Activated CD4-positive, alpha-beta T cell treated with anti-CD3 and anti-CD28 coated beads for 36 hours (primary cell): ENCODE results near the gene ZNF608. TPM values are rescaled to one million over a fixed set of nuclear protein-coding genes. Genes with fewer than 3 reads are reported as not detected.

Experiments used
- ATAC-seq: fragments of 200-7000 bp; cut with Tn5 transposase; one replicate; pipeline ENCODE4 v1.10.0; 2021; ENCODE audit warnings: mild to moderate bottlenecking, moderate library complexity
- CTCF ChIA-PET: fragments of 350-600 bp; sonication (Branson Sonifier 250); formaldehyde crosslinking; loops from one replicate; lab custom pipeline; 2021; ENCODE audit warnings: antibody characterized with exemption; lab: Charles Lee
- POLR2A ChIA-PET: fragments of 350-600 bp; sonication (Branson Sonifier 250); formaldehyde crosslinking; loops from one replicate; lab custom pipeline; 2021; ENCODE audit warnings: antibody characterized with exemption, inconsistent platforms; lab: Charles Lee
- DNase-seq: peaks from one replicate; pipeline ENCODE4 v3.0.0-alpha.2; 2020
- H3K27ac Mint-ChIP-seq: one replicate; pipeline ENCODE4 v1.8.0; 2021; ENCODE audit warnings: mixed read lengths
- H3K27me3 Mint-ChIP-seq: one replicate; pipeline ENCODE4 v1.8.0; 2021; ENCODE audit warnings: mixed read lengths
- H3K36me3 Mint-ChIP-seq: one replicate; pipeline ENCODE4 v1.8.0; 2021; ENCODE audit warnings: low read depth, mixed read lengths
- H3K4me1 Mint-ChIP-seq: one replicate; pipeline ENCODE4 v1.8.0; 2021; ENCODE audit warnings: mixed read lengths
- H3K4me3 Mint-ChIP-seq: one replicate; pipeline ENCODE4 v1.8.0; 2021; ENCODE audit warnings: mild to moderate bottlenecking, moderate library complexity, mixed read lengths
- H3K9me3 Mint-ChIP-seq: one replicate; pipeline ENCODE4 v1.8.0; 2021; ENCODE audit warnings: low read depth, mixed read lengths
- intact Hi-C, 2 experiments: fragments of 100-400 bp; cut with DNase I in 1 of 2; cut with micrococcal nuclease in 1 of 2; formaldehyde crosslinking; loops; one replicate each; pipeline versions ENCODE4 v1.14.2 to v1.15.1; 2022 to 2024; cut with DNase I, micrococcal nuclease
- total RNA-seq, 2 experiments: library from RNA; stranded (reverse); gene quantifications; one replicate each; pipeline ENCODE4 v1.2.3, GENCODE V29; 2021

ZNF608 gene, protein sequence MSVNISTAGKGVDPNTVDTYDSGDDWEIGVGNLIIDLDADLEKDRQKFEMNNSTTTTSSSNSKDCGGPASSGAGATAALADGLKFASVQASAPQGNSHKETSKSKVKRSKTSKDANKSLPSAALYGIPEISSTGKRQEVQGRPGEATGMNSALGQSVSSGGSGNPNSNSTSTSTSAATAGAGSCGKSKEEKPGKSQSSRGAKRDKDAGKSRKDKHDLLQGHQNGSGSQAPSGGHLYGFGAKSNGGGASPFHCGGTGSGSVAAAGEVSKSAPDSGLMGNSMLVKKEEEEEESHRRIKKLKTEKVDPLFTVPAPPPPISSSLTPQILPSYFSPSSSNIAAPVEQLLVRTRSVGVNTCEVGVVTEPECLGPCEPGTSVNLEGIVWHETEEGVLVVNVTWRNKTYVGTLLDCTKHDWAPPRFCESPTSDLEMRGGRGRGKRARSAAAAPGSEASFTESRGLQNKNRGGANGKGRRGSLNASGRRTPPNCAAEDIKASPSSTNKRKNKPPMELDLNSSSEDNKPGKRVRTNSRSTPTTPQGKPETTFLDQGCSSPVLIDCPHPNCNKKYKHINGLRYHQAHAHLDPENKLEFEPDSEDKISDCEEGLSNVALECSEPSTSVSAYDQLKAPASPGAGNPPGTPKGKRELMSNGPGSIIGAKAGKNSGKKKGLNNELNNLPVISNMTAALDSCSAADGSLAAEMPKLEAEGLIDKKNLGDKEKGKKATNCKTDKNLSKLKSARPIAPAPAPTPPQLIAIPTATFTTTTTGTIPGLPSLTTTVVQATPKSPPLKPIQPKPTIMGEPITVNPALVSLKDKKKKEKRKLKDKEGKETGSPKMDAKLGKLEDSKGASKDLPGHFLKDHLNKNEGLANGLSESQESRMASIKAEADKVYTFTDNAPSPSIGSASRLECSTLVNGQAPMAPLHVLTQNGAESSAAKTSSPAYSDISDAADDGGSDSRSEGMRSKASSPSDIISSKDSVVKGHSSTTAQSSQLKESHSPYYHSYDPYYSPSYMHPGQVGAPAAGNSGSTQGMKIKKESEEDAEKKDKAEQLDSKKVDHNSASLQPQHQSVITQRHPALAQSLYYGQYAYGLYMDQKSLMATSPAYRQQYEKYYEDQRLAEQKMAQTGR (N-terminal part only)
- not detected for total RNA-seq

GRCh38 chr5:124745928-124746915 is at the start of gene ZNF608:
ZNF608 (minus strand) TSS chr5:124746639; CDS start chr5:124744989, 1,650 bp downstream.
- H3K36me3 Mint-ChIP-seq = no peaks in the 10 kb centered on the region
- ChIA-PET CTCF (interaction anchor here (0.7 kb wide), 1 partner anchor 1501 kb away, joined by 4 read pairs; no protein-coding TSS in a partner anchor), POLR2A (no interaction called here)
- no peak for ATAC-seq
- intact Hi-C loops = loop anchor here in 1 of 2 experiments (5.0 kb wide), 1 partner anchor 164 kb away; no protein-coding TSS in a partner anchor
- peaks cover 32% of the 10 kb centered on the region for H3K4me1 Mint-ChIP-seq
- no peak within 1 kb of the TSS for H3K27ac Mint-ChIP-seq
- DNase-seq = no peak
- H3K4me3 Mint-ChIP-seq = peak within 1 kb of the TSS; percentile 56
- H3K9me3 Mint-ChIP-seq = no peaks in the 10 kb centered on the region
- H3K27me3 Mint-ChIP-seq = peaks cover 42% of the 10 kb centered on the region

GRCh38 chr5:124795829-124796228 is 49.4 kb upstream of the ZNF608 start:
- Mint-ChIP-seq H3K4me1 (no peaks in the 10 kb centered on the region), H3K27ac (no peak overlapping the region), H3K36me3 (no peaks in the 10 kb centered on the region), H3K27me3 (no peaks in the 10 kb centered on the region), H3K4me3 (no peak overlapping the region), H3K9me3 (no peaks in the 10 kb centered on the region)
- DNase-seq (no peak), ATAC-seq (no peak)
- ChIA-PET POLR2A (no interaction called here), CTCF (no interaction called here)
- intact Hi-C loops = no loop called here

- ATAC-seq = no peak
- intact Hi-C loops = no loop called here
- H3K36me3 Mint-ChIP-seq = no peaks in the 10 kb centered on the region
- ChIA-PET POLR2A (no interaction called here), CTCF (no interaction called here)
- no peak for DNase-seq
- no peaks in the 10 kb centered on the region for H3K27me3 Mint-ChIP-seq
- no peak overlapping the region for H3K4me3 Mint-ChIP-seq
- no peaks in the 10 kb centered on the region for H3K4me1 Mint-ChIP-seq
- no peaks in the 10 kb centered on the region for H3K9me3 Mint-ChIP-seq
- no peak overlapping the region for H3K27ac Mint-ChIP-seq
Measured at GRCh38 chr5:124790895-124791732, 44.7 kb upstream of the ZNF608 start.

DNA sequence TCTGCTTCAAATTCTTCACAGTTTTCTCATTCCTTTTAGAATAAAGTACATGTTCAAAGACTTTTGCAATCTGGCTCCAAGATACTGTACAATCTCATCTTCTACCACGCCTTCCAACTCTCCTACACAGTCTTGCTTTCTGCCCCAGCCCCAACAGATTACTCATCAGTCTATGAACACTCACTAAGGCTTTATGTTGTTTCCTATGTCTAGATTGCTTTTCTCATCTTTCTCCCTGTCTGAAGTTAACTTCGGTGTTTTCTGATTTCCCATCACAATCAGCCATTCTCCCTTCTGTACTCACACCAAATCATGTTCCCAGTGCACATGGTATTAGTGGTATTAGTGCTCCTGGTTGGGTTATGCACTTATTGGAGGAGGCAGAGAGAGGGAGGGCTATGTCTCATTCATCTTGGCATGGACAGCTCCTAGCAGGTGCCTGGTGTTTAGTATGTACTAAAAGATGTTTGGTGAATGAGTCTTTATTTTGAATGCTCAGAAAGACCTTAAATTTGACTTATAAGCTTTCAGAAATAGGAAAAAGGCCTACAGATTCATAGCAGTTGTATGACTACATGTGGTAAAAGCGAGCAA is 44.0 kb upstream of the ZNF608 start:
- intact Hi-C loops = no loop called here
- no peaks in the 10 kb centered on the region for H3K4me1 Mint-ChIP-seq

GRCh38 chr5:124789104-124789605 is 42.7 kb upstream of the ZNF608 start:
- POLR2A ChIA-PET = no interaction called here
- Mint-ChIP-seq H3K4me1 (no peaks in the 10 kb centered on the region), H3K36me3 (no peaks in the 10 kb centered on the region), H3K27me3 (no peaks in the 10 kb centered on the region), H3K9me3 (no peaks in the 10 kb centered on the region), H3K4me3 (no peak overlapping the region), H3K27ac (no peak overlapping the region)
- DNase-seq = no peak
- intact Hi-C loops = no loop called here
- no peak for ATAC-seq
- CTCF ChIA-PET = no interaction called here

More for the DNA sequence above, 44.0 kb upstream of the ZNF608 start:
- POLR2A ChIA-PET = no interaction called here
- H3K4me3 Mint-ChIP-seq = no peak overlapping the region
- H3K9me3 Mint-ChIP-seq = no peaks in the 10 kb centered on the region
- DNase-seq (no peak), ATAC-seq (no peak)
- CTCF ChIA-PET = no interaction called here
- no peaks in the 10 kb centered on the region for H3K27me3 Mint-ChIP-seq
- H3K36me3 Mint-ChIP-seq = no peaks in the 10 kb centered on the region
- H3K27ac Mint-ChIP-seq = no peak overlapping the region

DNA sequence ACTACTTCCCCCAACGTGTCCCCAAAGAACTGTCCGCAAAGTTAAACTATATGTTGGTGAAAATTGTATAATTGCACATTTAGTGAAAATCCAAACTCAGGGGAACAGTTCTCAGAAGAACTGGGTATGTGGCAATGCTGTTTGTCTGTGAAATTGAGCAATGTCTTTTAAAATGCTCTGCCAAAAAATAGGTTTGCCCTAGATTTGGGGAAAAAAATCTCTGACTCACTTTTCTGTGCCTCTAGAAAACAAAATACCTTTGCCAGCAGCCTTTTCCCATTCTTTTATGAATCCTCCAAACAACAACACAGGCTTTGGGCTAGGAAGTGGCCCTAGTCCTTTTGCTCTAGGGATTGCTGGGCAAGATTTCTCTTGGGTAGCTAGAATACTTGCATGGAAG is 37.4 kb upstream of the ZNF608 start:
- peaks cover 2% of the 10 kb centered on the region for H3K9me3 Mint-ChIP-seq
- no peak overlapping the region for H3K27ac Mint-ChIP-seq
- ChIA-PET POLR2A (no interaction called here), CTCF (no interaction called here)
- DNase-seq (no peak), ATAC-seq (no peak)
- H3K27me3 Mint-ChIP-seq = no peaks in the 10 kb centered on the region
- H3K4me3 Mint-ChIP-seq = no peak overlapping the region
- intact Hi-C loops = no loop called here
- no peaks in the 10 kb centered on the region for H3K4me1 Mint-ChIP-seq
- H3K36me3 Mint-ChIP-seq = no peaks in the 10 kb centered on the region

DNA sequence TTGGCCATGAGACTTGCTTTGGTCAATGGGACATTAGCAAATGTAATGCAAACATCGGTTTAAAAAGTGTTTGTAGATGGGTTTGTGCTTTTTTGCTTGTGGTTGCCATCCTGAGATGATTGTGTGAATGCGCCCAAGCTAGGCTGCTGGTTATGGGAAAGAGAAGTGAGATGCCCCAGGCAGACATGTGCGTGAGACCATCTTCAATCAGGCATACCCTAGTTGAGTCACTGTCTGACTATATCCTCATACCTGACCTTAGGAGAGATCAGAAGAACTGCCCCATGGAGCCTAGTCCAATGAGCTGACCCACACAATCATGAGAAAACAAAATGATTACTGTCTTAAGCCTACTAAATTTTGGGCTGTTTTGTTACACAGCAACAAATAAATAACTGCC is 36.8 kb upstream of the ZNF608 start:
- ATAC-seq = no peak
- POLR2A ChIA-PET = no interaction called here
- intact Hi-C loops = no loop called here
- Mint-ChIP-seq H3K4me1 (no peaks in the 10 kb centered on the region), H3K27ac (no peak overlapping the region), H3K4me3 (no peak overlapping the region), H3K27me3 (no peaks in the 10 kb centered on the region), H3K36me3 (no peaks in the 10 kb centered on the region), H3K9me3 (peaks cover 2% of the 10 kb centered on the region)
- no peak for DNase-seq
- CTCF ChIA-PET = no interaction called here

- Mint-ChIP-seq H3K4me1 (no peaks in the 10 kb centered on the region), H3K36me3 (no peaks in the 10 kb centered on the region), H3K27me3 (no peaks in the 10 kb centered on the region), H3K27ac (no peak overlapping the region), H3K9me3 (peaks cover 2% of the 10 kb centered on the region), H3K4me3 (no peak overlapping the region)
- ATAC-seq (no peak), DNase-seq (no peak)
- ChIA-PET POLR2A (no interaction called here), CTCF (no interaction called here)
- intact Hi-C loops = no loop called here
Measured at GRCh38 chr5:124782262-124782661, 35.8 kb upstream of the ZNF608 start.

DNA sequence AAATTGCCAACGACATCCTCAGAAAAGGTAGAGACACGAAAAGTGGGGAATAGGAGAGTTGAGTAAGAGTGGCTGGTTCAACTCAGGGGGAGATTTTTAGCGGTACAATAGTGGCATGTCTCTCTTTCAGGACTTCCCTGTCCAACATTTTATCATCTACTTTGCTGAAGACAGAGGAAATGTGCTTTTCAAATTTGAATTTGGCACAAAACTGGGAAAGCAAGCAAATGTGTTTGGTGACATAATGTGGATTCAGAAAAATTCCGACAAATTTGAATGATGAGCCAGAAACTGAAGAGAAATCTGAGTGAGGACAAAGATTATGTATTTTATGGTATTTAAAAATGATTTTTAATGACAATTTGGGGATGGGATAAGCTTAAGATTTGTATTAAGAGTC is 33.6 kb upstream of the ZNF608 start:
- Mint-ChIP-seq H3K27me3 (no peaks in the 10 kb centered on the region), H3K27ac (no peak overlapping the region), H3K9me3 (peaks cover 2% of the 10 kb centered on the region), H3K4me1 (no peaks in the 10 kb centered on the region), H3K4me3 (no peak overlapping the region), H3K36me3 (no peaks in the 10 kb centered on the region)
- no peak for DNase-seq
- intact Hi-C loops = no loop called here
- ATAC-seq = no peak
- ChIA-PET POLR2A (no interaction called here), CTCF (no interaction called here)
